HepG2 (cell line): ENCODE measurements around the gene NEDD4L. TPM values are rescaled to one million over a fixed set of nuclear protein-coding genes. Genes with fewer than 3 reads are reported as not detected.
A peak's percentile ranks its signal among the peaks of the same experiment; 100 is the strongest.

Source experiments
- ATF4 ChIP-seq, 2 experiments: fragments of 450-650 bp in 1 of 2; sonication (generic) in 1 of 2; formaldehyde crosslinking; IDR thresholded peaks; 2 replicates each; pipeline versions ENCODE4 v1.5.0 to v1.8.0; 2020 to 2022; ENCODE audit warnings: mild to moderate bottlenecking in 1 of 2, missing genetic modification reagents in 1 of 2
- DPF2 ChIP-seq: sonication (generic); formaldehyde crosslinking; IDR thresholded peaks from 2 replicates; pipeline ENCODE4 v1.4.0; 2020; ENCODE audit warnings: mild to moderate bottlenecking, low read depth, missing genetic modification reagents, borderline replicate concordance
- EP300 ChIP-seq, 3 experiments: sonication (generic) in 1 of 3; formaldehyde crosslinking in 1 of 3; IDR thresholded peaks; 2 replicates each; pipeline versions ENCODE4 v1.5.1 to v1.6.1; 2011 to 2020; ENCODE audit warnings: low read depth in 2 of 3, low read length in 2 of 3, borderline replicate concordance in 1 of 3, improper control_type of control experiment in 1 of 3, mild to moderate bottlenecking in 1 of 3, missing genetic modification reagents in 1 of 3, moderate library complexity in 1 of 3
- FOXA3 ChIP-seq: IDR thresholded peaks from 2 replicates; pipeline ENCODE4 v1.6.1; 2016; ENCODE audit warnings: missing genetic modification reagents, missing compliant biosample characterization
- GLMP ChIP-seq: sonication (generic); formaldehyde crosslinking; IDR thresholded peaks from 2 replicates; pipeline ENCODE4 v1.9.0; 2021; ENCODE audit warnings: missing genetic modification reagents, mild to moderate bottlenecking, borderline replicate concordance
- IRF1 ChIP-seq: sonication (generic); formaldehyde crosslinking; IDR thresholded peaks from 2 replicates; pipeline ENCODE4 v1.4.0; 2020; ENCODE audit warnings: low read depth, mild to moderate bottlenecking, missing genetic modification reagents
- KDM3A ChIP-seq: IDR thresholded peaks from 2 replicates; pipeline ENCODE4 v1.6.1; 2018; ENCODE audit warnings: low read depth, missing compliant biosample characterization
- MEIS2 ChIP-seq: sonication (generic); formaldehyde crosslinking; IDR thresholded peaks from 2 replicates; pipeline ENCODE4 v1.9.0; 2021; ENCODE audit warnings: mild to moderate bottlenecking, missing genetic modification reagents
- NCOR1 ChIP-seq: fragments of 200-600 bp; sonication (generic); IDR thresholded peaks from 2 replicates; pipeline ENCODE4 v1.7.0; 2017; ENCODE audit warnings: antibody characterized with exemption, low read length, borderline replicate concordance
- PPARG ChIP-seq: conservative IDR thresholded peaks from 2 replicates; pipeline ENCODE4 v1.6.1; 2016; ENCODE audit warnings: missing biosample characterization, missing genetic modification reagents
- RBFOX2 ChIP-seq: fragments of 200-400 bp; formaldehyde crosslinking; IDR thresholded peaks from 2 replicates; pipeline ENCODE4 v1.6.1; 2017; ENCODE audit warnings: low read depth, mild to moderate bottlenecking, low read length
- SAP130 ChIP-seq: IDR thresholded peaks from 2 replicates; pipeline ENCODE4 v1.6.1; 2016; ENCODE audit warnings: low read depth
- TARDBP ChIP-seq: sonication (generic); formaldehyde crosslinking; IDR thresholded peaks from 2 replicates; pipeline ENCODE4 v1.8.0; 2022; ENCODE audit warnings: mild to moderate bottlenecking, missing genetic modification reagents
- TCF7 ChIP-seq: sonication (generic); IDR thresholded peaks from 2 replicates; pipeline ENCODE4 v1.6.1; 2016; ENCODE audit warnings: antibody characterized with exemption, low read depth
- ZBTB1 ChIP-seq: sonication (generic); formaldehyde crosslinking; IDR thresholded peaks from 2 replicates; pipeline ENCODE4 v1.4.0; 2020; ENCODE audit warnings: missing genetic modification reagents, borderline replicate concordance
- ZFP82 ChIP-seq: sonication (generic); formaldehyde crosslinking; IDR thresholded peaks from 2 replicates; pipeline ENCODE4 v1.5.1; 2020; ENCODE audit warnings: mild to moderate bottlenecking, missing genetic modification reagents, borderline replicate concordance
- ZFYVE20 ChIP-seq: sonication (generic); formaldehyde crosslinking; IDR thresholded peaks from 2 replicates; pipeline ENCODE4 v1.8.0; 2023; ENCODE audit warnings: low read depth, mild to moderate bottlenecking, moderate library complexity, missing genetic modification reagents, borderline replicate concordance
- ZNF333 ChIP-seq: sonication (generic); formaldehyde crosslinking; IDR thresholded peaks from 2 replicates; pipeline ENCODE4 v1.4.0; 2020; ENCODE audit warnings: mild to moderate bottlenecking, missing genetic modification reagents, borderline replicate concordance
- ZNF354B ChIP-seq: sonication (generic); formaldehyde crosslinking; IDR thresholded peaks from 2 replicates; pipeline ENCODE4 v1.8.0; 2022; ENCODE audit warnings: mild to moderate bottlenecking, missing genetic modification reagents
- ZNF572 ChIP-seq: sonication (generic); formaldehyde crosslinking; IDR thresholded peaks from 2 replicates; pipeline ENCODE4 v1.5.1; 2020; ENCODE audit warnings: mild to moderate bottlenecking, missing genetic modification reagents
- ZNF781 ChIP-seq: sonication (generic); formaldehyde crosslinking; IDR thresholded peaks from 2 replicates; pipeline ENCODE4 v1.5.1; 2020; ENCODE audit warnings: borderline replicate concordance, mild to moderate bottlenecking, missing genetic modification reagents; ENCODE audit errors: not compliant biosample characterization
- ZNF878 ChIP-seq: sonication (generic); formaldehyde crosslinking; IDR thresholded peaks from 2 replicates; pipeline ENCODE4 v1.8.1; 2023; ENCODE audit warnings: mild to moderate bottlenecking, missing genetic modification reagents, moderate library complexity
- polyA plus RNA-seq, 8 experiments: library from polyadenylated mRNA; depleted of rRNA in 3 of 8; stranded (reverse) in 7 of 8; unstranded in 1 of 8; fragments of >200 nt; fragmentation: Illumina TruSeq in 4 of 8; extraction: Trizol in 4 of 8; gene quantifications; 2 replicates each; pipeline versions ENCODE4 v1.2.1 to v1.2.3, GENCODE V29; 2011 to 2016; ENCODE audit warnings: low read depth in 4 of 8, missing spikeins in 1 of 8, mixed read lengths in 1 of 8; ENCODE audit not compliant: insufficient read depth in 1 of 8
- total RNA-seq, 5 experiments: library from RNA; depleted of rRNA; stranded (reverse); fragments of >200 nt; fragmentation: Illumina TruSeq; extraction: Trizol; gene quantifications; 2 replicates each; pipeline ENCODE4 v1.2.3, GENCODE V29; 2016; ENCODE audit warnings: low read depth in 1 of 5
- TF ChIP-seq, protein P1 (sequence below): sonication (generic); formaldehyde crosslinking; IDR thresholded peaks from 2 replicates; pipeline ENCODE4 v1.4.0; 2020; ENCODE audit warnings: missing genetic modification reagents

The NEDD4L gene
- total and polyA plus RNA-seq, 2 of the 13 experiments (the other 11 are each of a cell fraction or from before 2014, with no cell fraction given), result 168 to 390 TPM

GRCh38 chr18:58286632-58287352 lies 242.8 kb downstream of the NEDD4L start (continued):
- TF ChIP-seq ZNF572 (no peak), ZNF781 (CRISPR knock-in tag) (no peak), ATF4 (CRISPR knock-in tag; IDR thresholded peaks at IDR 0.05) (0 out of 4 replicates have a peak, but pooled peaks of 1 of the 2 experiments have one; percentile 17), KDM3A (CRISPR knock-in tag) (no peak), GLMP (CRISPR knock-in tag) (no peak), IRF1 (CRISPR knock-in tag) (no peak), TCF7 (peak; percentile 17; the same call in 1 of the 2 replicates), DPF2 (CRISPR knock-in tag) (no peak), MEIS2 (CRISPR knock-in tag) (no peak), FOXA3 (no peak), ZNF333 (CRISPR knock-in tag) (no peak), SAP130 (CRISPR knock-in tag) (peak; percentile 13; the same call in 1 of the 2 replicates), ZBTB1 (CRISPR knock-in tag) (no peak), RBFOX2 (no peak), ZNF354B (CRISPR knock-in tag) (no peak), TARDBP (no peak), PPARG (CRISPR knock-in tag) (peak; percentile 72), ZFYVE20 (no peak), EP300 (IDR thresholded peaks at IDR 0.05; ENCODE audit: low read depth in 2 of 2, low read length in 2 of 2) (peak in 1 of 2 experiments; percentile 51; a peak in 2 of 4 replicates), EP300 (CRISPR knock-in tag; IDR thresholded peaks at IDR 0.05; ENCODE audit: borderline replicate concordance) (no peak), ZFP82 (no peak), ZNF878 (CRISPR knock-in tag) (no peak), NCOR1 (peak; percentile 27; the same call in 1 of the 2 replicates)
- TF ChIP-seq, protein P1, sequence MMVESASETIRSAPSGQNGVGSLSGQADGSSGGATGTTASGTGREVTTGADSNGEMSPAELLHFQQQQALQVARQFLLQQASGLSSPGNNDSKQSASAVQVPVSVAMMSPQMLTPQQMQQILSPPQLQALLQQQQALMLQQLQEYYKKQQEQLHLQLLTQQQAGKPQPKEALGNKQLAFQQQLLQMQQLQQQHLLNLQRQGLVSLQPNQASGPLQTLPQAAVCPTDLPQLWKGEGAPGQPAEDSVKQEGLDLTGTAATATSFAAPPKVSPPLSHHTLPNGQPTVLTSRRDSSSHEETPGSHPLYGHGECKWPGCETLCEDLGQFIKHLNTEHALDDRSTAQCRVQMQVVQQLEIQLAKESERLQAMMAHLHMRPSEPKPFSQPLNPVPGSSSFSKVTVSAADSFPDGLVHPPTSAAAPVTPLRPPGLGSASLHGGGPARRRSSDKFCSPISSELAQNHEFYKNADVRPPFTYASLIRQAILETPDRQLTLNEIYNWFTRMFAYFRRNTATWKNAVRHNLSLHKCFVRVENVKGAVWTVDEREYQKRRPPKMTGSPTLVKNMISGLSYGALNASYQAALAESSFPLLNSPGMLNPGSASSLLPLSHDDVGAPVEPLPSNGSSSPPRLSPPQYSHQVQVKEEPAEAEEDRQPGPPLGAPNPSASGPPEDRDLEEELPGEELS (CRISPR knock-in tag), result no peak
